ENCODE results near the gene SEC24A. TPM values are rescaled to one million over a fixed set of nuclear protein-coding genes. Genes with fewer than 3 reads are reported as not detected.

SEC24A gene
- total RNA-seq, 1 donor, result 35.2 TPM

DNA sequence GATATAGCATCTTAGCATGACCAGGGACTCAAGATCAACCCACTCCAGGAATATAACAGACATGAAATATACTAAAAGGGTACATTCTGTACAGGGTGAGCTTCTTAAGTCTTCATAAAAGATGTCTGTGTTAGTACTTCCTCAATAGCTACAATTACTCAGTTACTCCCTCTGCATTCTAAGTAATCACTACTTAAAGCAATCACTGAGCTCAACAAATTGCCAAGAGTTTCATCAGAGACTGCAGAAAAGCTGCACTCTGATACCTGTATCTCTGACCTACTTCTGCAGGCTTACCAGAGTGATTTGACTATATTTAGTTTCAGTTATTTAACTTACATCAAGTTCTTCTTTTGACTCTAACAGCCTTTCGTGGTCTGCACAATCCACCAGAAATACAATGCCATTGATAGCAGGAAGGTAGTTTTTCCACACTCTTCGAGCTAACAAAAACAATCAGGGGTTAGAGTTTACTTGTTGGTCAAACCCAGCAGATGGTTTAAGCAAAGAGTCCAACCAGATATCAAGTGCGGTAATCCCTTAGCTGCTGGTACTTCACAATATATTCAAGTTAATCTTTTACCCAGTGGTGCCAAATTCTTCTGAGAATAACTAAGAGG lies 39.2 kb upstream of the SEC24A start:
- DNase-seq (ENCODE audit: low read depth), result no peak
- no peak overlapping the region for H3K4me3 ChIP-seq (ENCODE audit: low read depth, low read length)
- TF ChIP-seq CTCF (IDR thresholded peaks at IDR 0.05; ENCODE audit: insufficient read depth, low read length), result no peak

DNA sequence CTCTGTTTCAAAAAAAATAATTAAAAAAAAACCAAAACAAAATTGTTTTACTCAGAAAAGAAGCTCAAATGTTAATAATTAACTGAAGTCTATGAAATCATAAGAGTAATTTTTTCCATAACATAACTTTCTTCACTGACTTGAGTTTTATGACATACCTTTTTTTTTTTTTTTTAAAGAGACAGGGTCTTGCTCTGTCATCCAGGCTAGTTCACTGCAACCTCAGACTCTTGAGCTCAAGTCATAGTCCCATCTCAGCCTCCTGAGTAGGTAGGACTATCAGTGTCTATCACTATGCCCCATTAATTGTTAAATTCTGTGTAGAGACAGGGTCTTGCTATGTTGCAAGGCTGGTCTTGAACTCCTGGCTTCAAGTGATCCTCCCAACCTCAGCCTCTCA lies 37.9 kb upstream of the SEC24A start:
- DNase-seq (ENCODE audit: low read depth), result no peak
- no peak overlapping the region for H3K4me3 ChIP-seq (ENCODE audit: low read depth, low read length)
- TF ChIP-seq CTCF (IDR thresholded peaks at IDR 0.05; ENCODE audit: insufficient read depth, low read length), result no peak

GRCh38 chr5:134611515-134611914 lies 37.1 kb upstream of the SEC24A start:
- no peak for TF ChIP-seq CTCF (IDR thresholded peaks at IDR 0.05; ENCODE audit: insufficient read depth, low read length)
- no peak overlapping the region for H3K4me3 ChIP-seq (ENCODE audit: low read depth, low read length)
- DNase-seq (ENCODE audit: low read depth), result no peak

- no peak for DNase-seq (ENCODE audit: low read depth)
- TF ChIP-seq CTCF (IDR thresholded peaks at IDR 0.05; ENCODE audit: insufficient read depth, low read length), result no peak
- no peak overlapping the region for H3K4me3 ChIP-seq (ENCODE audit: low read depth, low read length)
These were observed 34.0 kb upstream of the SEC24A start for GRCh38 chr5:134614450-134615085.

DNA sequence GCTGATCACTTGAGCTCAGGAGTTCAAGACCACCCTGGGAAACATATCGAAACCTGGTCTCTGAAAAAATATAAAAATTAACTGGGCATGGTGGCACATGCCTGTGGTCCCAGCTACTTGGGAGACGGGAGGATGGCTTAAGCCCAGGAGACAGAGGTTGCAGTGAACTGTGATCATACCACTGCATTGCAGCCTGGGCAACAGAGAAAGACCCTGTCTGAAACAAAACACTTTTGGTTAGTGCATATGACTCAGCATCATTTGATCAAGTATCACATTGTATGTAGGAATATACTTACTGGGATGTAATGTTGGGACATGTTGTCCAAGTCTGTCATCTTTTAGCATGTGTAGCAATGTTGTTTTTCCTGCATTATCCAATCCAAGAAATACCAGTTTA lies 28.0 kb upstream of the SEC24A start:
- no peak for TF ChIP-seq CTCF (IDR thresholded peaks at IDR 0.05; ENCODE audit: insufficient read depth, low read length)
- no peak for DNase-seq (ENCODE audit: low read depth)
- no peak overlapping the region for H3K4me3 ChIP-seq (ENCODE audit: low read depth, low read length)

GRCh38 chr5:134625559-134625958 lies 23.0 kb upstream of the SEC24A start:
- no peak for TF ChIP-seq CTCF (IDR thresholded peaks at IDR 0.05; ENCODE audit: insufficient read depth, low read length)
- no peak overlapping the region for H3K4me3 ChIP-seq (ENCODE audit: low read depth, low read length)
- no peak for DNase-seq (ENCODE audit: low read depth)

Measured in fibroblast of the aortic adventitia (primary cell).